PC-9 (cell line): ENCODE measurements around the gene PAFAH1B1. TPM values are rescaled to one million over a fixed set of nuclear protein-coding genes. Genes with fewer than 3 reads are reported as not detected.

Source experiments
- BruUV-seq: library from RNA; stranded (reverse); fragments of 400-500 nt; replicated peaks from 2 replicates; lab custom pipeline; 2021; lab: Mats Ljungman, UMichigan
- CTCF ChIA-PET: fragments of 300-600 bp; sonication (Branson Sonifier 250); formaldehyde crosslinking; loops from one replicate; lab custom pipeline; 2022; ENCODE audit warnings: antibody characterized with exemption; lab: Charles Lee
- POLR2A ChIA-PET: fragments of 300-600 bp; sonication (Branson Sonifier 250); formaldehyde crosslinking; loops from one replicate; lab custom pipeline; 2022; ENCODE audit warnings: antibody characterized with exemption; ENCODE audit not compliant: unreplicated experiment; lab: Charles Lee
- DNase-seq, 2 experiments: peaks; one replicate each; pipeline versions ENCODE4 v3.0.0 to v3.0.0-alpha.2; 2015 to 2022; ENCODE audit warnings: mixed read lengths in 1 of 2
- H2AFZ ChIP-seq: fragments of 200-600 bp; sonication (generic); 2 replicates; pipeline ENCODE4 v1.8.1; 2017; ENCODE audit warnings: antibody characterized with exemption
- H3F3A ChIP-seq: fragments of 200-600 bp; sonication (generic); 2 replicates; pipeline ENCODE4 v1.8.1; 2017; ENCODE audit warnings: antibody characterized with exemption, mild to moderate bottlenecking, low read depth; ENCODE audit not compliant: insufficient read depth
- H3K27ac ChIP-seq: fragments of 200-600 bp; sonication (generic); 2 replicates; pipeline ENCODE4 v1.6.1; 2016; ENCODE audit warnings: mixed run types
- H3K27me3 ChIP-seq: fragments of 200-600 bp; sonication (generic); 2 replicates; pipeline ENCODE4 v1.6.1; 2016; ENCODE audit warnings: low read depth, mixed run types; ENCODE audit not compliant: insufficient read depth
- H3K36me3 ChIP-seq: fragments of 200-600 bp; sonication (generic); 2 replicates; pipeline ENCODE4 v1.6.1; 2016; ENCODE audit warnings: low read depth, mixed run types
- H3K4me1 ChIP-seq: fragments of 200-600 bp; sonication (generic); replicated peaks from 2 replicates; pipeline ENCODE4 v1.6.1; 2016; ENCODE audit warnings: mixed run types; ENCODE audit not compliant: insufficient read depth
- H3K4me2 ChIP-seq: fragments of 200-600 bp; sonication (generic); 2 replicates; pipeline ENCODE4 v1.6.1; 2017; ENCODE audit warnings: mixed run types
- H3K4me3 ChIP-seq: fragments of 200-600 bp; sonication (generic); 2 replicates; pipeline ENCODE4 v1.6.1; 2016; ENCODE audit warnings: mixed run types
- H3K79me2 ChIP-seq: fragments of 200-600 bp; sonication (generic); 2 replicates; pipeline ENCODE4 v1.6.1; 2017; ENCODE audit warnings: low read depth, mixed run types
- H3K9me2 ChIP-seq: fragments of 200-600 bp; sonication (generic); 2 replicates; pipeline ENCODE4 v1.8.1; 2017; ENCODE audit warnings: mild to moderate bottlenecking; ENCODE audit not compliant: insufficient read depth
- H3K9me3 ChIP-seq: fragments of 200-600 bp; sonication (generic); 2 replicates; pipeline ENCODE4 v1.8.1; 2016; ENCODE audit warnings: low read depth; ENCODE audit not compliant: insufficient read depth
- H4K20me1 ChIP-seq: fragments of 200-600 bp; sonication (generic); 2 replicates; pipeline ENCODE4 v1.8.1; 2017; ENCODE audit not compliant: insufficient read depth
- EZH2 ChIP-seq: fragments of 200-600 bp; sonication (generic); IDR thresholded peaks from 2 replicates; pipeline ENCODE4 v1.8.0; 2017; ENCODE audit warnings: antibody characterized with exemption, low read depth
- intact Hi-C: fragments of 100-400 bp; cut with micrococcal nuclease; formaldehyde crosslinking; loops from one replicate; pipeline ENCODE4 v1.10.0; 2022; ENCODE audit not compliant: unreplicated experiment
- total RNA-seq: library from RNA; stranded (reverse); gene quantifications from 2 replicates; pipeline ENCODE4 v1.2.3, GENCODE V29; 2021
- TF ChIP-seq, protein P1 (sequence below): fragments of 200-600 bp; sonication (generic); conservative IDR thresholded peaks from 2 replicates; pipeline ENCODE4 v1.6.1; 2017; ENCODE audit warnings: mixed run types, antibody characterized with exemption, mild to moderate bottlenecking, moderate library complexity

The PAFAH1B1 gene
- total RNA-seq, 1 experiment from 2014 or later, result 152 TPM

DNA sequence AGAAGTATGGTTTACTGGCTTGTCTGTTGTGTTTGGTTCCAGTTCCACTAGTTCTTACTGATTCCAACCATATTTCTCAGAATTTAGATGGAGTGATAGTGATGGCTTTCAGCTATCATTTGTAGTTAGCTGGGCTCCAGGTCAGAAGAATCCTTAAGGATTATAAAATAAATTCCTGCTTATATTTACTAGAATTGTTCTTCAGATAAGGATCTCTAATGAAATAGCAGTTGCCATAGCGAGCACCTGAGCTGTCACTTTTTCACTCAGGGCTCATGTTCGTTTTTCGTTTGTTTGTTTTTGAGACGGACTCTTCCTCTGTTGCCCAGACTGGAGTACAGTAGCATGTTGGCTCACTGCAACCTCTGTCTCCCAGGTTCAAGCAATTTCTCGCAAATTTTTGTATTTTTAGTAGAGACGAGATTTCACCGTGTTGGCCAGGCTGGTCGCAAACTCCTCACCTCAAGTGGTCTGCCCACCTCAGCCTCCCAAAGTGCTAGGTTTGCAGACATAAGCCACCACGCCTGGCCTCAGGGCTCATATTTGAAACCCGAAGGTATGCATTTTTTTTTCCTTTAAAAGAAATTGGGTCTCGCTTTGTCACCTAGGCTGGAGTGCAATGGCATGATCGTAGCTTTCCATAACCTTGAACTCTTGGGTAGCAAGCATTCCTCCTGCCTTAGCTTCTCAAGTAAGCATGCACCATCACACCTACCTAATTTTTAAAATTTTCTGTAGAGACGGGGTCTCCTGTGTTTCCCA lies 42.9 kb downstream of the PAFAH1B1 start:
- Histone ChIP-seq H3K9me2 (no peaks in the 10 kb centered on the region), H3K9me3 (no peaks in the 10 kb centered on the region), H3K36me3 (peaks cover 23% of the 10 kb centered on the region), H3F3A (peaks cover 50% of the 10 kb centered on the region), H3K4me3 (no peak overlapping the region), H4K20me1 (peaks cover 78% of the 10 kb centered on the region), H2AFZ (no peak overlapping the region), H3K4me1 (peaks cover 32% of the 10 kb centered on the region), H3K27ac (no peak overlapping the region), H3K4me2 (no peak overlapping the region), H3K79me2 (peaks cover 79% of the 10 kb centered on the region), H3K27me3 (no peaks in the 10 kb centered on the region)
- no peak for DNase-seq
- TF ChIP-seq, protein P1, sequence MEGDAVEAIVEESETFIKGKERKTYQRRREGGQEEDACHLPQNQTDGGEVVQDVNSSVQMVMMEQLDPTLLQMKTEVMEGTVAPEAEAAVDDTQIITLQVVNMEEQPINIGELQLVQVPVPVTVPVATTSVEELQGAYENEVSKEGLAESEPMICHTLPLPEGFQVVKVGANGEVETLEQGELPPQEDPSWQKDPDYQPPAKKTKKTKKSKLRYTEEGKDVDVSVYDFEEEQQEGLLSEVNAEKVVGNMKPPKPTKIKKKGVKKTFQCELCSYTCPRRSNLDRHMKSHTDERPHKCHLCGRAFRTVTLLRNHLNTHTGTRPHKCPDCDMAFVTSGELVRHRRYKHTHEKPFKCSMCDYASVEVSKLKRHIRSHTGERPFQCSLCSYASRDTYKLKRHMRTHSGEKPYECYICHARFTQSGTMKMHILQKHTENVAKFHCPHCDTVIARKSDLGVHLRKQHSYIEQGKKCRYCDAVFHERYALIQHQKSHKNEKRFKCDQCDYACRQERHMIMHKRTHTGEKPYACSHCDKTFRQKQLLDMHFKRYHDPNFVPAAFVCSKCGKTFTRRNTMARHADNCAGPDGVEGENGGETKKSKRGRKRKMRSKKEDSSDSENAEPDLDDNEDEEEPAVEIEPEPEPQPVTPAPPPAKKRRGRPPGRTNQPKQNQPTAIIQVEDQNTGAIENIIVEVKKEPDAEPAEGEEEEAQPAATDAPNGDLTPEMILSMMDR, result no peak
- TF ChIP-seq EZH2, result no peak
- CTCF ChIA-PET, result interaction anchor here (0.6 kb wide), 1 partner anchor 39 kb away, joined by 8 read pairs; no protein-coding TSS in a partner anchor
- intact Hi-C loops, result no loop called here
- POLR2A ChIA-PET, result no interaction called here
- BruUV-seq, result no TSS peak

DNA sequence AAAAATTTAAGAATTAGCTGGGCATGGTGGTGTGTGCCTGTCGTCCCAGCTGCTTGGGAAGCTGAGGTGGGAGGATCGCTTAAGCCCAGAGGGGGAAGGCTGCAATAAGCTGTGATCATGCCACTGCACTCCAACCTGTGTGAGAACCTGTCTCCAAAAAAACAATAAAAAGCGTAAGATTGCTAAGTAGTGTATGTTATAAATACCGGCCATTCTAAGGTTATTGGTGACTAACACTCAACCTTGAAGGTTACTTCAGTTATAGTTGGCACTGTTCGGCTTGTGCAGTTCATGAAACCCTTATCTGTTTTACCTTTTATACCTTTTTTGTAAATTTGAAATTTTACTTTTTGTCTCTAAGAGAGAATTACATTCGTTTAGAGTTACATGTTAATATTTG lies 44.0 kb downstream of the PAFAH1B1 start:
- Histone ChIP-seq H3K9me3 (no peaks in the 10 kb centered on the region), H3F3A (peaks cover 39% of the 10 kb centered on the region), H3K36me3 (peaks cover 23% of the 10 kb centered on the region), H3K4me1 (peaks cover 29% of the 10 kb centered on the region), H4K20me1 (peaks cover 74% of the 10 kb centered on the region), H3K9me2 (no peaks in the 10 kb centered on the region), H3K27me3 (no peaks in the 10 kb centered on the region), H3K27ac (no peak overlapping the region), H3K4me3 (no peak overlapping the region), H2AFZ (no peak overlapping the region), H3K79me2 (peaks cover 71% of the 10 kb centered on the region), H3K4me2 (no peak overlapping the region)
- no TSS peak for BruUV-seq
- ChIA-PET POLR2A (no interaction called here), CTCF (no interaction called here)
- TF ChIP-seq, protein P1, result no peak
- TF ChIP-seq EZH2, result no peak
- no peak for DNase-seq
- intact Hi-C loops, result no loop called here

DNA sequence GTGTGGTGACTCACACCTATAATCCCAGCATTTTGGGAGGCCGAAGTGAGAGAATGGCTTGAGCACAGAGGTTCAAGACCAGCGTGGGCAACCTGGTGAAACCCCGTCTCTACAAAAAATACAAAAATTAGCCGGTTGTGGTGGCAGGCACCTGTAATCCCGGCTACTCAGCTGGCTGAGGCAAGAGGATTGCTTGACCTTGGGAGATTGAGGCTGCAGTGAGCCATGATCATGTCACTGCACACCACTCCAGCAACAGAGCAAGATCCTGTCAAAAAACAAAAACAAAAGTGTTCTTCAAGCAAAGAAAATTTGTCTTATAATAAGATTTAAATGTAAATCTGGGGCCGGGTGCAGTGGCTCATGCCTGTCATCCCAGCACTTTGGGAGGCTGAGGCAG lies 51.5 kb downstream of the PAFAH1B1 start:
- H3K9me3 ChIP-seq, result no peaks in the 10 kb centered on the region
- no peak for TF ChIP-seq EZH2
- TF ChIP-seq, protein P1, result no peak
- ChIA-PET POLR2A (no interaction called here), CTCF (no interaction called here)
- H3K79me2 ChIP-seq, result peaks cover 37% of the 10 kb centered on the region
- no peaks in the 10 kb centered on the region for H3K9me2 ChIP-seq
- no peak overlapping the region for H3K27ac ChIP-seq
- no peak overlapping the region for H3K4me2 ChIP-seq
- peaks cover 12% of the 10 kb centered on the region for H3K4me1 ChIP-seq
- DNase-seq, result no peak
- no peak overlapping the region for H2AFZ ChIP-seq
- no TSS peak for BruUV-seq
- H3K27me3 ChIP-seq, result no peaks in the 10 kb centered on the region
- peaks cover 14% of the 10 kb centered on the region; the same call in 1 of the 2 replicates for H4K20me1 ChIP-seq
- H3F3A ChIP-seq, result peaks cover 32% of the 10 kb centered on the region
- peaks cover 6% of the 10 kb centered on the region; the same call in 1 of the 2 replicates for H3K36me3 ChIP-seq
- no peak overlapping the region for H3K4me3 ChIP-seq
- intact Hi-C loops, result no loop called here
